Measurements from ENCODE around the gene ADGRG6. TPM values are rescaled to one million over a fixed set of nuclear protein-coding genes. Genes with fewer than 3 reads are reported as not detected.

Gene ADGRG6
- total and polyA plus RNA-seq, 2 experiments from 2014 or later, result 0.38 to 1.5 TPM

GRCh38 chr6:142474531-142475289 is 172.9 kb downstream of the ADGRG6 start:
- Histone ChIP-seq H3F3A (ENCODE audit: insufficient read depth) (peaks cover 3% of the 10 kb centered on the region; the same call in 1 of the 2 replicates), H3K4me2 (ENCODE audit: unreplicated experiment) (peak overlapping the region; percentile 1), H4K20me1 (ENCODE audit: insufficient read depth) (no peaks in the 10 kb centered on the region), H3K36me3 (ENCODE audit: low read depth) (no peaks in the 10 kb centered on the region), H3K27ac (peak overlapping the region; percentile 4; the same call in 1 of the 2 replicates), H3K4me3 (0 out of 2 replicates have a peak overlapping the region, but pooled peaks have one; percentile 3), H2AFZ (peak overlapping the region; percentile 72), H3K9me3 (ENCODE audit: low read depth) (no peaks in the 10 kb centered on the region), H3K79me2 (ENCODE audit: insufficient read depth) (no peaks in the 10 kb centered on the region), H3K9ac (no peak overlapping the region), H3K4me1 (ENCODE audit: insufficient read depth) (peaks cover 5% of the 10 kb centered on the region; the same call in 1 of the 2 replicates), H3K9me2 (ENCODE audit: insufficient read depth) (no peaks in the 10 kb centered on the region), H3K27me3 (replicated peaks; ENCODE audit: insufficient read depth) (no peaks in the 10 kb centered on the region)
- in situ Hi-C loops (cut with MboI), result loop anchor here (10.0 to 25.0 kb wide), 2 partner anchors 210 to 963 kb away; no protein-coding TSS in a partner anchor
- TF ChIP-seq EZH2 (IDR thresholded peaks at IDR 0.05; ENCODE audit: insufficient read depth, poor library complexity, severe bottlenecking) (no peak), EZH2phosphoT487 (IDR thresholded peaks at IDR 0.05; ENCODE audit: insufficient read depth, low read depth) (no peak)
- WGBS, 2 experiments (ENCODE audit: low coverage in 1 of 2, low lambda C conversion rate in 2 of 2, missing lambda C conversion rate in 2 of 2), result 5 to 6% methylated on average over 13 of the region's 13 CpGs
- DNase-seq, result peak; percentile 65

- Histone ChIP-seq H4K20me1 (ENCODE audit: insufficient read depth) (no peaks in the 10 kb centered on the region), H3K9ac (no peak overlapping the region), H3K27ac (no peak overlapping the region), H3F3A (ENCODE audit: insufficient read depth) (peaks cover 3% of the 10 kb centered on the region; the same call in 1 of the 2 replicates), H3K9me2 (ENCODE audit: insufficient read depth) (no peaks in the 10 kb centered on the region), H3K9me3 (ENCODE audit: low read depth) (no peaks in the 10 kb centered on the region), H2AFZ (no peak overlapping the region), H3K4me1 (ENCODE audit: insufficient read depth) (peaks cover 5% of the 10 kb centered on the region; the same call in 1 of the 2 replicates), H3K36me3 (ENCODE audit: low read depth) (no peaks in the 10 kb centered on the region), H3K4me2 (ENCODE audit: unreplicated experiment) (no peak overlapping the region), H3K27me3 (replicated peaks; ENCODE audit: insufficient read depth) (no peaks in the 10 kb centered on the region), H3K79me2 (ENCODE audit: insufficient read depth) (no peaks in the 10 kb centered on the region), H3K4me3 (no peak overlapping the region)
- WGBS, 2 experiments (ENCODE audit: low coverage in 1 of 2, low lambda C conversion rate in 2 of 2, missing lambda C conversion rate in 2 of 2), result 78 to 81% methylated on average over 2 of the region's 2 CpGs
- TF ChIP-seq EZH2phosphoT487 (IDR thresholded peaks at IDR 0.05; ENCODE audit: insufficient read depth, low read depth) (no peak), EZH2 (IDR thresholded peaks at IDR 0.05; ENCODE audit: insufficient read depth, poor library complexity, severe bottlenecking) (no peak)
- no peak for DNase-seq
- in situ Hi-C loops (cut with MboI), result loop anchor here (10.0 to 25.0 kb wide), 2 partner anchors 208 to 961 kb away; no protein-coding TSS in a partner anchor
Measured at GRCh38 chr6:142476452-142476851, 174.6 kb downstream of the ADGRG6 start.

- in situ Hi-C loops (cut with MboI), result loop anchor here (10.0 to 25.0 kb wide), 2 partner anchors 207 to 959 kb away; no protein-coding TSS in a partner anchor
- Histone ChIP-seq H3K79me2 (ENCODE audit: insufficient read depth) (no peaks in the 10 kb centered on the region), H3K4me3 (no peak overlapping the region), H3K9ac (no peak overlapping the region), H3K9me2 (ENCODE audit: insufficient read depth) (no peaks in the 10 kb centered on the region), H2AFZ (peak overlapping the region; percentile 52), H3F3A (ENCODE audit: insufficient read depth) (peaks cover 3% of the 10 kb centered on the region; the same call in 1 of the 2 replicates), H3K27me3 (replicated peaks; ENCODE audit: insufficient read depth) (no peaks in the 10 kb centered on the region), H3K4me1 (ENCODE audit: insufficient read depth) (peaks cover 5% of the 10 kb centered on the region; the same call in 1 of the 2 replicates), H4K20me1 (ENCODE audit: insufficient read depth) (no peaks in the 10 kb centered on the region), H3K4me2 (ENCODE audit: unreplicated experiment) (no peak overlapping the region), H3K27ac (no peak overlapping the region), H3K9me3 (ENCODE audit: low read depth) (no peaks in the 10 kb centered on the region), H3K36me3 (ENCODE audit: low read depth) (no peaks in the 10 kb centered on the region)
- no peak for TF ChIP-seq EZH2 (IDR thresholded peaks at IDR 0.05; ENCODE audit: insufficient read depth, poor library complexity, severe bottlenecking)
- no peak for TF ChIP-seq EZH2phosphoT487 (IDR thresholded peaks at IDR 0.05; ENCODE audit: insufficient read depth, low read depth)
- 93 to 96% methylated on average over 2 of the region's 2 CpGs for WGBS, 2 experiments (ENCODE audit: low coverage in 1 of 2, low lambda C conversion rate in 2 of 2, missing lambda C conversion rate in 2 of 2)
- DNase-seq, result peak; percentile 69
Measured at GRCh38 chr6:142478117-142478516, 176.3 kb downstream of the ADGRG6 start.

- Histone ChIP-seq H4K20me1 (ENCODE audit: insufficient read depth) (no peaks in the 10 kb centered on the region), H3K4me3 (no peak overlapping the region), H3K9me2 (ENCODE audit: insufficient read depth) (no peaks in the 10 kb centered on the region), H3K4me2 (ENCODE audit: unreplicated experiment) (no peak overlapping the region), H3K36me3 (ENCODE audit: low read depth) (no peaks in the 10 kb centered on the region), H3K79me2 (ENCODE audit: insufficient read depth) (no peaks in the 10 kb centered on the region), H3K27ac (no peak overlapping the region), H2AFZ (no peak overlapping the region), H3K9me3 (ENCODE audit: low read depth) (no peaks in the 10 kb centered on the region), H3F3A (ENCODE audit: insufficient read depth) (0 out of 2 replicates have a peak, but pooled peaks cover 4% of the 10 kb centered on the region), H3K9ac (no peak overlapping the region), H3K4me1 (ENCODE audit: insufficient read depth) (peaks cover 5% of the 10 kb centered on the region; the same call in 1 of the 2 replicates), H3K27me3 (replicated peaks; ENCODE audit: insufficient read depth) (no peaks in the 10 kb centered on the region)
- DNase-seq, result no peak
- 37 to 39% methylated on average over 4 of the region's 4 CpGs for WGBS, 2 experiments (ENCODE audit: low coverage in 1 of 2, low lambda C conversion rate in 2 of 2, missing lambda C conversion rate in 2 of 2)
- TF ChIP-seq EZH2phosphoT487 (IDR thresholded peaks at IDR 0.05; ENCODE audit: insufficient read depth, low read depth) (no peak), EZH2 (IDR thresholded peaks at IDR 0.05; ENCODE audit: insufficient read depth, poor library complexity, severe bottlenecking) (no peak)
- in situ Hi-C loops (cut with MboI), result loop anchor here (25.0 kb wide), 1 partner anchor 956 kb away; no protein-coding TSS in a partner anchor
Measured at GRCh38 chr6:142481466-142481865, 179.7 kb downstream of the ADGRG6 start.
